ENCODE measurements around the gene IAPP.
"Not testable (repeated sequence)": the region's sequence is repeated elsewhere in the genome, so short reads cannot be mapped to it uniquely, and the experiment has no call there.

IAPP gene

DNA sequence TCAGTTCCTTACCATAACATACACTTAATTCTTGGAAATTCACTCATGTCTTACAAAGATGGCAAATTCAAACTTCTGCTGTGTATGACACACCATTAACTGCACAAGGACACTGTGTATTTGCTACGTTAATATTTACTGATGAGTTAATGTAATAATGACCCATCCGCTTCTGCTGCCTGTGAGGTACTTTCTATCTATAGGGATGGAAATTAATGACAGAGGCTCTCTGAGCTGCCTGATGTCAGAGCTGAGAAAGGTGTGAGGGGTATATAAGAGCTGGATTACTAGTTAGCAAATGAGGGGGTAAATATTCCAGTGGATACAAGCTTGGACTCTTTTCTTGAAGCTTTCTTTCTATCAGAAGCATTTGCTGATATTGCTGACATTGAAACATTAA lies at the start of gene IAPP:
Gene IAPP (plus strand): TSS at position 301 of the 400 bp plus-strand sequence. CDS start 450 bp downstream, outside the sequence.
- no peak for DNase-seq

DNA sequence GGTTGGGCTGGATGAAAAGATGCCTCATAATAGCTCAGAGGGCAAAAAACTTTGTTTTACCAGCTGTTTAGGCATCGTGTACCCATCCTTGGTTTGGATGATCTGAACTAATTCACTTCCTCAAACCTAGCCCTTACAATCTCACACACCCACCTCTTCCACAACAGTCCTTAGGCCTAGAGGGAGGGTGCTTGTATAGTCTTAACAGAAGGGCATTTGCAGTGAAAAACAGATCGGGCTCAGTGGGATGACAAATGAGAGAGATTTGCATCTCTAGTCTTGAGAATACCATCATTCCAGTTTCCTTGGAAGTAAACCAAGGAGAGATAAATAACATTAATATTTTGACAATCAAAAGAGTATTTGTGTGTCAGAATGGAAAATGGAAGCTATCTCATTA lies 49.0 kb upstream of the IAPP start:
- DNase-seq: no peak

DNA sequence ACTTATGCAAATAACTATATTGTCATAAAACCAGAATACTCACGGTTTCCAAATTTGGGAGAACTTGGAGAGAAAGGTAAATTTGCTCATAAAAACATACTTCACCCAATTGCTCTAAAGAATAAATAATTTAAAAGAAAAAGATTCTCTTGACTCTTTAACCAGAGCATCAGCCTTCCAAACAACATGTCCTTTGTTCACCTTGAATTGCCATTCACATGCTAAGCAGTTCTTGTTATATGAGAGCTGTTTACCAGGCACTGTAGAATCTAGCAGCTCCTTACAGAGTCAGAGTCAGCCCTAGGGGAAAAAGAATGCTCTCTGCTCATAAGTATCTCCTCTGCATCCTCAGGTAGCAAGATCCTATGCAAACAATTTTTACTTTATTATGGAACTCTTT lies 48.2 kb upstream of the IAPP start:
- no peak for DNase-seq

DNA sequence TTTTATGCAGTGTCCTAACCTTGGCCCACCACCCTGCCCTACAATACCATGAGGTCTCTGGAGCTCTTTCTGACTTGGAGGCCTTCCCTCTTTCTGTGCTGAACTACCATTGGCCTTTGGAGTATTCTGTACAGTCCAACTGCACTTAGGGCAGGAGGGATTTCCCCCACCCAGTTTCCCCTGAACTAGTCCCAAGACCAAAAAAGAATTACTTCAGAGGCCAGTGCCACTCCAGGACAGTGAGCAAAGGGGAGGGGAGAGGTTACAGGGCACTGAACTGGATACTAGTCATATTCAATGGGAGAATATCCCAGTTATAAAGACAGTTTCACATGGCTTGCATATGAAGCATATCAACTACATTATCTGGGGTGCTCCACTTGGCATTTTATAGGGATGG lies 44.1 kb upstream of the IAPP start:
- no peak for DNase-seq

DNA sequence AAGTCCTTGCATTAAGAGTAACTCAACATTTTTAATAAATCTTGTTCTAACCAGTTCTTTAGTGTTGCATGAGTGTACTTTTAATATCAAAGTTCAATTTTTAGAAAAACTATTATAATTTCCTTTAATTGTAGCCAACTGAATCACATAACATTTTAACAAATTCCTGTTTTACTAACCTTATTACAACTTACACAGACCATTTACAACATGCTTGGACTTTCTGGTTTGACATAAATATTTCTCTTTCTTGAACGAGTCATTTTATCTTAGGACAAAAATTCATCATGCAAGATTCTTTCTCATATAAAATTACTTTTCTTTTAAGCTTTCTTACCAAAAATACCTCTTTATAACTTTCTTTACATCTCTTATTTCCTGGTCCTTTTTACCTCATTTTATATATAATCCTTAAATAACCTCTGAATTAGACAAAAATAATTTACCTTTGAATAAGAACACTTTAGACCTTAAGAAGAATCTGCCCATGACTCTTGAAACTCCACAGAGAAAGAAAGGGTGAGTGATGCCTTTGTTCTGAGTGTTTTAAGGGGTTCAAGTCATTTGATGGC lies 41.9 kb upstream of the IAPP start:
- DNase-seq: no peak

DNA sequence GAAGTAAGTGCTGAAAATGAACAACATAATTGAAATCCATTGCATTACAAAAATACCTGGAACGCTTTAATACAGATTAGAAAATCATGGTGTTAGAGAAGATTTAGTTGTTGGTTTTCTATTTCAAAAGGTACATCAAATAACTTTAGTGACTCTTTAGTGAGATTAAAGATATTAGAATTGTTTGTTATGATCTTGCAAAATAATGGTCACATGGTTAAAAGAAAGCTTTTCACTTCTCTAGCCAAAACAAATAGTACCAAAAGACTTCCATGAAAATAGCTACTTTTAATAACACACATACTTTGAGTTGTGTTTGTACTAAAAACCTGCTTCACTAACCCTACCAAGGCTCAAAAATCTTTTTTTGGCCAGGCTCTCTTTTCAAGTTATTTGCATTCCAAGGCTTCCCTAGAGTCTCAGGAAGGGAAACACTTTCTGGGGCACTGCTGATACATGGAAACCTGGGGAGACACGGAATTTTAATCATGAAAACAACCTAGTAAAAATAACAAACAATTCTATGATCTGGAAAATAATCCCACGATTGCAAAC lies 37.9 kb upstream of the IAPP start, which contains the start of gene SLCO1A2:
Gene SLCO1A2 (minus strand): TSS at position 147 of the 555 bp plus-strand sequence. CDS start 270 bp downstream, outside the sequence.
- DNase-seq: no peak

DNA sequence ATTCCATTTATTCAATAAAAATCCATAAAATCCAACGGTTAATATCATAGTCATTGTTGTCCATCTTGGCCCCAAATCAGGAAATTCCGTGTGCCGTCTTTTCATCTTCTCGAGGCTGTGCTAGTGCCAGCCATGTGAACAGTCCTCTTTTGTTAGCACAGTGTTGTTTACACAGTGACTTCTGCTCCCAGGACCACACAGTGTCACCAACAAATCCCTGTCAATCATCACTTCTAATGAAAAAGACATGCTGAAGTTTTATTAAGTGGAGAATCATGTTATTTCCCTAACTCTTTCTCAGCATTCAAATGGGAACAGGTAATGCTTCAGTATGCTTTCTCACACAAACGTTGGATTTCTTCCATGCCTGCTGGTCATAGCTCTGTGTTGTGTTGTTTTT lies 36.0 kb upstream of the IAPP start:
- no peak for DNase-seq

DNA sequence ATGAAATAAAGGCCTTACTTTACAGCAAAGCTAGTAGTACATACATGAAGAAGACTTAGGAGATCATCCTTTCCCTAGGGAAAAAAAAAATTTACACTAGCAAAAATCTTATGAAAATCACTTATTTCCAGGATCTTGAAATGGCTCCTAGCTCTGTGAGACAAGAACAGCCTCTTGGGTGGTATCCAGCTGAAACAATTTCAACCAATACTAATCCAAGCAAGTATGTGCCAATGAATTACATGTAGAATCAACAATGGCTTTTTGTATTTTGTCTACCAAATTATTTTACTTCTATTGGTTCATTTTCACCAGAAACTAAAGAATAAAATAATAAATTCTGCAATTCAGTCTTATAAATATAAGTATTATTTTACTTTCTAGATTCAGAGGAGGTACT lies 35.2 kb upstream of the IAPP start:
- no peak for DNase-seq

DNA sequence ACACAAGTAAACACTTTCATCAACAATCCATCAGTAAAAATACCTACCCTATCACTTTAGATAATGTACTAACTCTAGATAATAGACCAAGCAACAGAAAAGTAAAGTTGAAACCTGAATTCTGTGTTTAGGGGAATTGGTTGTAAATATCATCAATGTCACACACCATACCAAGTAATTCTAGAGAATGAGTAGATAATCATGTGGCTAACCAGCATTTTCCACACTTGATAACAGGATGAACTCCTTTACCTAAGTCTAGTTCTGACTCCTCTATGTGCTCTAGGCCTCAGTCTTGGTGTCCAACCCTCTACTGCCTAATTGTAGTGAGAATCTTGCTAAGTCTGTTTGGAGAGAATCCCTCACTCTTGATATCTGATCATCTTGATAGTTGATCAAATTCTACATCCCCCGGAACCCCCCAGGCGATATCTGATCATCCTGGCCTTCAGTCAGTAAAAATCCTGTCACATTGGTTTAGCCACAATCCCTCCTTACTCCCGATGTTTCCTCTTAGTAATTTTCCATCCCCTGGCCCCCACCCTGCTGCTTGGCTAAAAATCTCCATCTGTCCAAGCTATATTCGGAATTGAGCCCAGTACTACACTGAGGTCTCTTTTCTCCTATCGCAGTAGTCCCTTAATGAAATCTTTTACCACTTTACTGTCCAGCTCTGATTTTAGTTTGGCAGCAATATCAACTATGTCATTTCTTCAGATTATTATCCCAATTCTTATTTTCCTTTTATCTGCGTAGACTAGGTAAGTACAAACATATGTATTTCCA lies 34.5 kb upstream of the IAPP start:
- DNase-seq: no peak

DNA sequence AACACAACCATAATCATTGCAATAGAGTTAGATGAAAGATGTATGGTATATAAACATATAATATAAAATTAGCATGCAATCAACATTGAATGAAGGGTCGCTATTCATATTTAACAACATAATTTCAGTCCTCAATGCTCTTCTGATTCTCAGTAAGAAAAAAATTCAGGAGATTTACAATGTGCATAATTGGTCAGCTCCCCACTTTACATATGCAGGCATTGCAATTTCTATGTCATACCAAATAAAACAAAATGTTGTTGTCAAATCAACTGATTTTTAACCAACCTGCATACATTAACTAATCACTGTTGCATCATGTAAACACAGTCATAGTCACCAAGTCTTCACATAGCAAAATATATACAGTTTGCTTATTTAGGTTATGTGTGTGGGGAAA lies 32.8 kb upstream of the IAPP start:
- DNase-seq: no peak

DNA sequence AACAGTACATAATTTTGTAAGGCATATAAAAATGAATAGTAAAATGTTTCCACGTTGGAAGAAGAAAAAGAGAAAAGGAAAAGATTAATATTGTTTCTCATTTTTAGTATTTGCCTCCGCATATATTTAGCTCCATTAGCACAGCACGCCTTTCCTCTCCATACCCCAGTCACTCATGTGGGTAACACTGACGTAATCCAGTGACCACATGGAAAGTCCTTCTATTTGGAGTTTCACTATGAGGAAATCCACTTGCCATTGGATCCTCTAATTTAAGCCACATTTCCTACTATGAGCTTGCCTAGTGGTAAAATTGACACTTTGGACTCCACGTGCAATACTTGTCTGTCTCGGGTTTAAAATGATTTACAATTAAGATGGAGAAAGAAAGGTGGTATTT lies 32.3 kb upstream of the IAPP start:
- no peak for DNase-seq

DNA sequence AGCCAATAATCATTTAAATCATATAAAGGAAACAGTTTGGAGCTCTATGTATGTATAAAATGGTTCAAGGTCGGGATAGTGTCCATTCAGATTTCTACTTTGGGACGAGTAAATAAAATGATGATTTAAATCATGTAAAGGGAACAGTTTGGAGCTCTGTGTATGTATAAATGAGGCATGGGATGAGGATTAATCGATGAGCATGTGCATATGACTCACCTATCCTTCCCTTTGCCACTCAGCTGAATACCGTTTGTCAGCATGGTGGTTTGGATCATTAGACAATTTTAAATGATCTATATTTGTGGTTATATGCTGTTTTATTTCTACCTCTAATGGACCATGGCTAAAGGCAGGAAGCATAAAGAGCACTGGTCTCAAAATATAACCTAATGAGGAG lies 30.9 kb upstream of the IAPP start:
- no peak for DNase-seq

DNA sequence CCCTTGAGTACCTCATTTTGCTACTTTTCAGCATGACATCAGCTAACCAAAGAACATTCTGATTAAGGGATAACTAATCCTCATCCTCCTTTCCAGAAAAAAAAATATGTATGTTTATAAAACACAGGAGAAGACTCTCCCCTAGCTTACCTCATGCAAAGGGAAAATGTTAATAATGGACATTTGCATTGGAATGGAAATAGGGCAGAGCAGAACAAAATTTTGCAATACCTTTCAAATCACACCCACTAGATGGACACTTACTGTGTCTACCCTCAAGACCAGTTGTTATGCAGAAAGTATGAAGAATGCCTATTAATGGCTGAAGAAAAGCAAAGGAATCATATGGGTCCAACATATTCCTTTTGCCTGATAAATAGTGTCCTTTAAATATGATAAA lies 29.1 kb upstream of the IAPP start:
- no peak for DNase-seq

DNA sequence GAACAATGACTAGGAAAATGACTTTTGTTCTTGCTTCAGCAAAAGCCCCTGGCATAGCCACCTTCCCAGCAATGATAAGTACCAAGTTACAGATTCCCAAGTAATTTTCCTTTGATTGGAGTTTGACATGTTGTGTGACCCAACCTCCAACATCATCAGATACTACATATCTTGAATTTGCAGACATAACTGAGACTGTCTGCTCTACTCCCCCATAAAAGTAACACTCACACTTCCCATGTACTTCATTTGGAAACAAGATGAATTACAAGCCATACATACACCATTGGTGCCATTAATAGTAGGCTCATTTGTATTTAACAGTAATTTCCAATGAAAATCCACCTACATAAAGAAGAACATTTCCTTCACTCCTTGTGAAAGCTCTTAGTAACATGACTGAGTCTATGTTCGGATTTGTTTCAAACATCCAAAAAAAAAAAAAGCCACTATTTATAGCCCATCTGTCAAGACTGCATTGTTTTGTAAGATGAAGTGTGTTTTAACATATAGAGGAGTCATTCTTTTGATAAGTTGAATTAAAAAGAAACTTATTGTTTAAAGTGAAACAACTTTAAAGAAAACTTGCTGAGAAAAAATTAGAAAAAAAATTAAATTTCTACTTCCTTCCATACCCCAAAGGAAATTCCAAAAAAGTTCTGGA lies 26.0 kb upstream of the IAPP start:
- no peak for DNase-seq

DNA sequence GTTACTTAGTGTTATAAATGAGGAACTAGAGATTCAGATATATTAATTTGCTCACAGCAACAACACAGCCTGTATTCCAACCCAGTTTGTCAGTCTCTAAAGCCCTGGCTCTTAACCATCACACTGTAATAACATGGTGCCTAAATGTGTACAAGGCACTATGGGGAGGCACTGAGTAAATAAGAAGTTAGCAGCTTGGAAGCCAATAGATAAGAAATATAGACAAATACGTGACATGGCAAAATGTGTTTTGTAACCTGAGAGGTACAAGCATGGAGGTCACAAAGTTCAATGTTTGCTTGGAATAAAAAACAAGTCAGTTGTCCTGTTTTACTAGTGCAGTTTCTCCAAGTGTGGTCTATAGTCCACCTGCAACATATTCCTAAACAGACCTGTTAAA lies 21.7 kb upstream of the IAPP start:
- DNase-seq: no peak

DNA sequence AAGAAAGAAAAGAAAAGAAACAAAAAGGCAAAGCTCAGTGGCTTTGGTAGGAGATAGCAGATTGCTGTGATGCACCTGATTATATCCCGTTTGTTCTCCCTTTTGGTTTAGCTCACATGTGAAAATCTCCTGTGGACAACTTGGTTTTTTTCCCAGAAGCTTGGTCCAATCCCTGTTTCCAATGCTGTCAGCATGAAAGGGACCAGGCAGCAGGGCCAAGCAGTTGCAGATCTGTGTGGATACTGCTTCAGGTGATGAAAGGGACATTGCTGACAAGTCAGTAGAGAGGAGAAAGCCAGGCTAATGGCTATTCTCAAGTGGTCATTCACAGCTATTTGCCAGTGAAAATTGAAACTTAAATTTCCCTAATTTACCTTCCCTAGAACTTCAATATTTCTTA lies 19.2 kb upstream of the IAPP start:
- DNase-seq: no peak

DNA sequence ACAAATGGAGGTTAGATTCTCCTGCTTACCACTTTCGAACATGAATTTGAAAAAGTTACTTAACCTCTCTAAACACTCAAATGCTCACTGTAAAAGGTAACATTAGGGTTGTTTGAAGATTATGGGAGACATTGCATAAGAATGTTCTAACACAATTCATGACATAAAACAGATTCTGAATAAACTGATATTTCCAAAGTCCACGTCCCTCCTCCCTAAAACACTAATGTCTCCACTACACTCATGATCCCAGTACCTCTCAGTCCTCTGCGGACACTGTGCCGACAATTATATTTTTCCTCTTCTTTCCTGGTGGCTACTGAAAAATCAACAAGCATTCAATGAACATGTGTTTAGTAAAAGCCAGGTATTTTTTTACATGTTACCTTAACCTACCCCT lies 18.8 kb upstream of the IAPP start:
- DNase-seq: no peak

DNA sequence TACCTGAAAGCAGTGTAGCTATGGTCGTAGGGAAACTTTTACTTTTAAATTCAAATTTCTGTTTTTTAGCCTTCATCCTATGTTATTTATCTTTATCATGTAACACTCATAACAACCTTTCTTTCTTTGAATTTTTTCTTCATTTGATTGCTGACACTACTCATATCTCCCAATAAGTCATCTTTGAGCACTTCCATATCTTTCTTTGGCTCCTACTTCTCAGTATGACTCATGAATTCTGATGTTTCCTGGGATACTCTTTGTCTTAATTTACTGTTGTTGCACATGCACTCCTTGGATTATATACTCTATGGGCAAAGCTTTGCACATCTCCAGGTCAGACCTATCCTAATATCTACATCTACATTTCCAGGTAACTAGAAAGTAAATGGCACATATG lies 18.1 kb upstream of the IAPP start:
- DNase-seq: no peak

DNA sequence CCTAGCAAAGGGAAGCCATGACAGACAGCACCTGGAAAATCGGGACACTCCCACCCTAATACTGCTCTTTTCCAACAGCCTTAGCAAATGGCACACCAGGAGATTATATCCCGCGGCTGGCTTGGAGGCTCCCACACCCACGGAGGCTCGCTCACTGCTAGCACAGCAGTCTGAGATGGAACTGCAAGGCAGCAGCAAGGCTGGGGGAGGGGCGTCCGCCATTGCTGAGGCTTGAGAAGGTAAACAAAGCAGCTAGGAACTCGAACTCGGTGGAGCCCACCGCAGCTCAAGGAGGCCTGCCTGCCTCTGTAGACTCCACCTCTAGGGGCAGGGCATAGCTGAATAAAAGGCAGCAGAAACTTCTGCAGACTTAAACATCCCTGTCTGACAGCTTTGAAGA lies 12.1 kb upstream of the IAPP start:
- not testable (repeated sequence) for DNase-seq

DNA sequence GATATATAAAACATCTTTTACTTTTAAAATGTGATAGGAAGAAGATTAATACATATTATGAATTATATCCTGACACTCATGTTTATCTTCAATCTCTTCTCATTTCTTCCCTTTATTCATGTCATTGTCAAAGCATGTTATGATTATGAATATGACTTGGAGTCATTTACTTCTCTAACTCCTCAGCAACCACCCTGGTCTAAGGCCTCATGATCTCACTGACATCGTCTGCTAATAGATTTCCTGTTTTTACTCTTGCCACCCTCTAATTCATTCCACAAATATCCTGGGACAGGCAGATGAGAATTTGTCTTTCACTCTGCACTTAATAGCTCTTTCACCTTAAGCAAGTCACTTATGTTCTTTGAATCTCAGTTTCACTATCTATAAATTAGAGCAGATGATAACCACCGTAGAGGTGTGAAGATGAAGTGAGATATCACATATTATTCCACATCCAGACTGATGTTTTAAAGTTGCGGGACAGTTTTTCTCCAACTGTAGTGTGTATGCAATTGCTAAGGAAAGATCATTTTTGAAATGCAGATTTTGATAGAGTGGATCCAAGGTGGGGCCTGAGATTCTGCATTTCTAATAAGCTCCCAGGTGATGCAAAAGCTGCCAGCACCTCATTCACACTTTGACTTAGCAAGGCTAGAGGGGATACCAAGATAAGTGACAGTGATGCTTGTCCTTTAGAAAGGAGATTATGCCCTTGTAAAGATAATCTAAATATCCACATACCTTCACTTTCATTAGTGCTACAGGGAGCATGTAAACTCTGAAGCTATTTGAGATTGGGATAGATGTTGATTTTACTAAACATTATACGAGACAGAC lies 3.3 kb upstream of the IAPP start:
- DNase-seq: no peak

DNA sequence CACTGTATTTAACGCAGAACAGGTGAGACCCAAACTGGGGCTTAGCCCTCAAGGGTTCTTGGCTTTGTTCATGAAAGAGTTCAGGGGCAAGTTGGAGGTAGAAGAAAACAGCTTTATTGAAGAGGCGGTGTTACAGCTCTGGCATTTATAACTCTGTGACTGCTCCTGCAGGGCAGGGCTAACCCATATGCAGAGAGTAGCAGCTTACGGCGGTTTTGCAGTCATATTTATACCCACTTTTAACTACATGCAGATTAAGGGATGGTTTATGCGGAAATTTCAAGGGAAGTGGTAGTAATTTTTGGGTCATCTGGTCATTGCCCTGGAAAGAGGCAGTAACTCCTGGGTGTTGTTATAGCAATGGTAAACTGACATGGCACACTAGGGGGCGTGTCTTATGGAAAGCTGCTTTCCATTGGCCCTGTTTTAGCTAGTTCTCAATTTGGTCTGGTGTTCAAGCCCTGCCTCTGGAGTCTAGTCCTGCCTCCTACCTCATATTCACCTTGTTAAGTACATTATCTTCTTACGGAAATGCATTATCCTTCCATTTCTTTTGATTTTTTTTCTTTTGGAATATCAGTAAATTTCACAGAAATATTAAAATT lies 1.8 kb upstream of the IAPP start:
- no peak for DNase-seq

DNA sequence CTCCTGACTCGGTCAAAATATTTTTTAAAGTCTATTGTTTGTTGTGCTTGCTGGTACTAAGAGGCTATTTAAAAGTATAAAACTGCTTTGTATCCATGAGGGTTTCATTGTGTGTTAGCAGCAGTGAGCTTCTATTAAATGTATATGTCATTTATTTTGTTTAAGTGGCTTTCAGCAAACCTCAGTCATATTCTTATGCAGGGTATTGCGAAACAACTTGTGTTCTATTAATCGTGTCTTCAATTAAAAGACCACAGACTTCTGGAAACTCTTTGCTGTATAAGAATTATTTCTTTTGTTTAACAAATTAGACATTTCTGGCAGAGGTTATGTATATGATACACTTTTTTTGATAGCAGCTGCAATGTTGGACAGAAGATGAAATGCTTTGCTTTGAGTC lies 6.5 kb downstream of the IAPP start:
- DNase-seq: no peak

DNA sequence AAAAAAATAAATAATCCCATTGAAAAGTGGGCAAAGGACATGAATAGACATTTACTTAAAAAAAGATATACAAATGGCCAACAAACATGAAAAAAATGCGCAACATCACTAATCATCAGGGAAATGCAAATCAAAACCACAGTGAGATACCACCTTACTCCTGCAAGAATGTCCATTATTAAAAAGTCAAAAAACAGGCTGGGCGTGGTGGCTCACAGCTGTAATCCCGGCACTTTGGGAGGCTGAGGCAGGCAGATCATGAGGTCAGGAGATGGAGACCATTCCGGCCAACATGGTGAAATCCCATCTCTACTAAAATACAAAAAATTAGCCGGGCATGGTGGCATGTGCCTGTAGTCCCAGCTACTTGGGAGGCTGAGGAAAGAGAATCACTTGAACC lies 8.6 kb downstream of the IAPP start:
- DNase-seq: not testable (repeated sequence)
